K562 (cell line): Measurements from ENCODE around the gene COL9A3. TPM values are rescaled to one million over a fixed set of nuclear protein-coding genes. Genes with fewer than 3 reads are reported as not detected.

Experiments used
- ARID4B ChIP-seq: sonication (generic); formaldehyde crosslinking; IDR thresholded peaks from 2 replicates; pipeline ENCODE4 v1.8.0; 2022; ENCODE audit warnings: mild to moderate bottlenecking, missing genetic modification reagents
- ATF6 ChIP-seq: sonication (generic); formaldehyde crosslinking; IDR thresholded peaks from 2 replicates; pipeline ENCODE4 v1.4.0; 2020; ENCODE audit warnings: mild to moderate bottlenecking, missing genetic modification reagents
- DEAF1 ChIP-seq: fragments of 450-650 bp; formaldehyde crosslinking; IDR thresholded peaks from 2 replicates; pipeline ENCODE4 v1.4.0; 2020; ENCODE audit warnings: mild to moderate bottlenecking, moderate library complexity
- HCFC1 ChIP-seq: IDR thresholded peaks from 2 replicates; pipeline ENCODE4 v1.6.1; 2012; ENCODE audit warnings: low read depth, low read length, improper control_type of control experiment
- ZFP30 ChIP-seq: fragments of 250-450 bp; sonication (Bioruptor Pico); IDR thresholded peaks from 2 replicates; pipeline ENCODE4 v1.8.0; 2022; ENCODE audit warnings: moderate library complexity, mild to moderate bottlenecking, inconsistent platforms, borderline replicate concordance
- ZNF354B ChIP-seq: fragments of 250-450 bp; sonication (Bioruptor Pico); IDR thresholded peaks from 2 replicates; pipeline ENCODE4 v1.4.0; 2020
- polyA plus RNA-seq, 8 experiments: library from polyadenylated mRNA; depleted of rRNA in 4 of 8; stranded (reverse) in 5 of 8; unstranded in 3 of 8; fragments of >200 nt; fragmentation: Nextera tagmentation in 2 of 8; fragmentation: Illumina TruSeq in 1 of 8; extraction: Ambion mirVana in 2 of 8; extraction: Trizol in 1 of 8; gene quantifications; 2 replicates each; pipeline versions ENCODE4 v1.2.1 to v1.2.3, GENCODE V29; 2011 to 2014; ENCODE audit warnings: inconsistent platforms in 1 of 8, missing spikeins in 1 of 8
- total RNA-seq, 7 experiments: library from RNA; depleted of rRNA in 6 of 7; stranded (reverse); fragments of >200 nt in 6 of 7; fragmentation: Illumina TruSeq in 2 of 7; extraction: Trizol in 2 of 7; gene quantifications; 2 replicates each; pipeline versions ENCODE4 v1.2.1 to v1.2.3, GENCODE V29; 2011 to 2021; ENCODE audit warnings: low replicate concordance in 1 of 7
- TF ChIP-seq, protein P1 (sequence below), 2 experiments: fragments of 450-650 bp; IDR thresholded peaks; 2 replicates each; pipeline ENCODE4 v1.6.1; 2016; ENCODE audit warnings: mild to moderate bottlenecking in 2 of 2, borderline replicate concordance in 1 of 2, low read depth in 1 of 2, moderate library complexity in 1 of 2

COL9A3 gene
- total and polyA plus RNA-seq, 9 of the 15 experiments (the other 6 are each of a cell fraction or from before 2014, with no cell fraction given): 0.14 to 3.6 (median 0.88) TPM; not detected in 1

DNA sequence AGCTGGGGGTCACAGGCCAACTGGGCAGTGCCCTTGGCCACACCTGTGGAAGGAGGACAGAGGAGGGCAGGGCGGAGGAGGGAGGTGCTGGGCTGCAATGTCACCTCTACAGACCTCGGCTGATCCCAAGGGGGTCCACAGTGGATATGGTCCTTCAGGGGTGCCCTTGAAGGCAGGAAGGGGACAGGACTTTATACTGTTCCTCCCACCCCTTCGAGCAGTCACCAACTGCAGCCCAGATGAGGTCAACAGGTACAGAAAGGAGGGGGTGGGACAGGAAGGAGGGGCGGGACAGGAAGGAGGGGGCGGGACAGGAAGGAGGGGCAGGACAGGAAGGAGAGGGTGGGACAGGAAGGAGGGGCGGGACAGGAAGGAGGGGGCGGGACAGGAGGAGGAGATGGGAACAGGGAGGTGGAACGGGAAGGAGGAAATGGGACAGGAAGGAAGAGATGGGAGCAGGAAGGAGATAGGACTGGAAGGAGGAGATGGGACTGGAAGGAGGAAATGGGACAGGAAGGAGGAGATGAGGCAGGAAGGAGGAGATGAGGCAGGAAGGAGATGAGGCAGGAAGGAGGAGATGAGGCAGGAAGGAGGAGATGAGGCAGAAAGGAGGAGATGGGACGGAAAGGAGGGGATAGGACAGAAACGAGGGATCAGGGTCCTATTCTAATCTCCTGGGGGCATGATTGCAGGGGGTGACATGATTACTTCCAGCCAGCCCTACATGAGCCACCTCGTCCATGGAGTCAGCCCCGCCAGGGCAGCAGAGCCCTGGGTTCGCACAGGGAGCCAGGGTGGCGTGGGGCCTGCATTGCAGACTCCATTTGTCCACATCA lies 39.9 kb upstream of the COL9A3 start (continued):
- TF ChIP-seq, protein P1, sequence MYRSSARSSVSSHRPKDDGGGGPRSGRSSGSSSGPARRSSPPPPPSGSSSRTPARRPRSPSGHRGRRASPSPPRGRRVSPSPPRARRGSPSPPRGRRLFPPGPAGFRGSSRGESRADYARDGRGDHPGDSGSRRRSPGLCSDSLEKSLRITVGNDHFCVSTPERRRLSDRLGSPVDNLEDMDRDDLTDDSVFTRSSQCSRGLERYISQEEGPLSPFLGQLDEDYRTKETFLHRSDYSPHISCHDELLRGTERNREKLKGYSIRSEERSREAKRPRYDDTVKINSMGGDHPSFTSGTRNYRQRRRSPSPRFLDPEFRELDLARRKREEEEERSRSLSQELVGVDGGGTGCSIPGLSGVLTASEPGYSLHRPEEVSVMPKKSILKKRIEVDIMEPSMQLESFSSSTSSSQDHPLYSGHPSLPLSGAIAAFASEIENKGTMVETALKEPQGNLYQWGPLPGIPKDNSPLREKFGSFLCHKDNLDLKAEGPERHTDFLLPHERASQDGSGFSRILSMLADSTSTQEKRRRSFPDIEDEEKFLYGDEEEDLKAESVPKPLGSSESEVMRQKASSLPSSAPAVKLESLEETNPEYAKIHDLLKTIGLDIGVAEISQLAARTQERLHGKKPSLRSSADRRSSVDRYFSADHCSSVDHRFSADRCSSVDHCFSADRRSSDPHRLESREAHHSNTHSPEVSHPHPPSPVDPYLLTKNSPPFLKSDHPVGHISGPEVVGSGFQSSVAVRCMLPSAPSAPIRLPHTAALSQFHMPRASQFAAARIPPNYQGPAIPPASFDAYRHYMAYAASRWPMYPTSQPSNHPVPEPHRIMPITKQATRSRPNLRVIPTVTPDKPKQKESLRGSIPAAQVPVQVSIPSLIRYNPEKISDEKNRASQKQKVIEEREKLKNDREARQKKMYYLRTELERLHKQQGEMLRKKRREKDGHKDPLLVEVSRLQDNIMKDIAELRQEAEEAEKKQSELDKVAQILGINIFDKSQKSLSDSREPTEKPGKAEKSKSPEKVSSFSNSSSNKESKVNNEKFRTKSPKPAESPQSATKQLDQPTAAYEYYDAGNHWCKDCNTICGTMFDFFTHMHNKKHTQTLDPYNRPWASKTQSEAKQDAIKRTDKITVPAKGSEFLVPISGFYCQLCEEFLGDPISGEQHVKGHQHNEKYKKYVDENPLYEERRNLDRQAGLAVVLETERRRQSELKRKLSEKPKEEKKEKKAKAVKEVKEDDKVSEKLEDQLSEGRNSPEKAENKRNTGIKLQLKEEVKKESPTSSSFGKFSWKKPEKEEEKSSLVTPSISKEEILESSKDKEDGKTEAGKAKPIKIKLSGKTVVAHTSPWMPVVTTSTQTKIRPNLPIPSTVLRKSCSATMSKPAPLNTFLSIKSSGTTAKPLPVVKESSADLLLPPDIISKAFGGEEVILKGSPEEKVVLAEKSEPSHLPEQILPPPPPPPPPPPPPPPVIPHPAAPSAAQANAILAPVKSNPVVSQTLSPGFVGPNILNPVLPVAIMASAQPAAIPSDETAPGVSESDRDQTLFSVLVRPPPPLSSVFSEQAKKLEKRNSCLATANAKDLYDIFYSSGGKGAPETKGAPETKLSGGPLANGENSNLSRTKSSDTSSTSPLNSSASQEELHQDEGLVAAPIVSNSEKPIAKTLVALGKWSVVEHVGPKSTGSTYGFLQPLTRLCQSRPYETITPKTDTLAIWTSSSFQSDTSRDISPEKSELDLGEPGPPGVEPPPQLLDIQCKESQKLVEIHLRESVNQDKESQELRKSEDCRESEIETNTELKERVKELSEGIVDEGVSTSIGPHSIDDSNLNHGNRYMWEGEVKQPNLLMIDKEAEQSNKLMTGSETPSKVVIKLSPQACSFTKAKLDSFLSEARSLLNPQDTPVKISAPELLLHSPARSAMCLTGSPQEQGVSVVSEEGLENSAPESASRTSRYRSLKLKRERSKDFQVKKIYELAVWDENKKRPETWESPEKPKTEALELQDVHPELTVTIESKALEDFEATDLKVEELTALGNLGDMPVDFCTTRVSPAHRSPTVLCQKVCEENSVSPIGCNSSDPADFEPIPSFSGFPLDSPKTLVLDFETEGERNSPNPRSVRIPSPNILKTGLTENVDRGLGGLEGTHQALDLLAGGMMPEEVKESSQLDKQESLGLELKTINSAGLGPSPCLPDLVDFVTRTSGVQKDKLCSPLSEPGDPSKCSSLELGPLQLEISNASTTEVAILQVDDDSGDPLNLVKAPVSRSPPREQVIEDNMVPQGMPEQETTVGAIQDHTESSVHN (IDR thresholded peaks at IDR 0.05; ENCODE audit: borderline replicate concordance in 1 of 2, low read depth in 1 of 2): no peak
- TF ChIP-seq ZNF354B (CRISPR knock-in tag): no peak
- no peak for TF ChIP-seq ARID4B (CRISPR knock-in tag)
- no peak for TF ChIP-seq DEAF1 (CRISPR knock-in tag)
- no peak for TF ChIP-seq ATF6 (CRISPR knock-in tag)
- TF ChIP-seq ZFP30 (CRISPR knock-in tag): no peak
- TF ChIP-seq HCFC1: no peak
